ENCODE measurements around the gene PCYT2.
"Not testable (repeated sequence)": the region's sequence is repeated elsewhere in the genome, so short reads cannot be mapped to it uniquely, and the experiment has no call there.

Gene PCYT2

GRCh38 chr17:81927152-81927652 lies 16.0 kb upstream of the PCYT2 start:
- no peak for DNase-seq

- DNase-seq, result peak; percentile 87 to 93 (median 92)
Observed at GRCh38 chr17:81926451-81927151, 15.4 kb upstream of the PCYT2 start.

GRCh38 chr17:81925860-81926450 lies 14.8 kb upstream of the PCYT2 start:
- no peak for DNase-seq

- DNase-seq, result no peak
Observed at GRCh38 chr17:81924557-81925532, 13.6 kb upstream of the PCYT2 start.

GRCh38 chr17:81923302-81924260 lies 12.4 kb upstream of the PCYT2 start:
- peak; percentile 87 to 92 (median 89) for DNase-seq

GRCh38 chr17:81922566-81923301 lies 11.5 kb upstream of the PCYT2 start:
- peak in 1 of 3 donors; percentile 42 for DNase-seq

- DNase-seq, result no peak
Observed at GRCh38 chr17:81921996-81922565, 10.9 kb upstream of the PCYT2 start.

GRCh38 chr17:81921537-81921862 lies 10.3 kb upstream of the PCYT2 start:
- no peak for DNase-seq

GRCh38 chr17:81920612-81921536 lies 9.7 kb upstream of the PCYT2 start:
- peak; percentile 62 to 68 (median 64) for DNase-seq

GRCh38 chr17:81918832-81919545 lies 7.8 kb upstream of the PCYT2 start:
- DNase-seq, result no peak

- DNase-seq, result not testable (repeated sequence)
Observed at GRCh38 chr17:81918333-81918669, 7.1 kb upstream of the PCYT2 start.

- DNase-seq, result peak; percentile 87 to 94 (median 92)
Observed at GRCh38 chr17:81917565-81918332, 6.5 kb upstream of the PCYT2 start, which contains the start of gene SIRT7. SIRT7 (minus strand) TSS chr17:81918176; CDS start chr17:81918131, 45 bp downstream.

- DNase-seq, result peak; percentile 83 to 88 (median 87)
Observed at GRCh38 chr17:81916234-81917001, 5.2 kb upstream of the PCYT2 start.

GRCh38 chr17:81915331-81915730 lies 4.1 kb upstream of the PCYT2 start:
- no peak for DNase-seq

- no peak for DNase-seq
Observed at GRCh38 chr17:81914103-81914850, 3.1 kb upstream of the PCYT2 start.

GRCh38 chr17:81913394-81914102 lies 2.3 kb upstream of the PCYT2 start:
- no peak for DNase-seq

All from suppressor macrophage treated with lipopolysaccharide for 1 hour (primary cell).